WI38 (cell line): ENCODE results near the gene ASCC1.

Experiments
- H3K4me3 ChIP-seq: 2 replicates; pipeline ENCODE4 v1.5.1; 2011; ENCODE audit warnings: low read depth, mild to moderate bottlenecking, control low read depth, low read length
- TF ChIP-seq, protein P1 (sequence below): IDR thresholded peaks from 2 replicates; pipeline ENCODE4 v1.5.1; 2012; ENCODE audit warnings: low read depth, mild to moderate bottlenecking, control low read depth, low read length

The ASCC1 gene

DNA sequence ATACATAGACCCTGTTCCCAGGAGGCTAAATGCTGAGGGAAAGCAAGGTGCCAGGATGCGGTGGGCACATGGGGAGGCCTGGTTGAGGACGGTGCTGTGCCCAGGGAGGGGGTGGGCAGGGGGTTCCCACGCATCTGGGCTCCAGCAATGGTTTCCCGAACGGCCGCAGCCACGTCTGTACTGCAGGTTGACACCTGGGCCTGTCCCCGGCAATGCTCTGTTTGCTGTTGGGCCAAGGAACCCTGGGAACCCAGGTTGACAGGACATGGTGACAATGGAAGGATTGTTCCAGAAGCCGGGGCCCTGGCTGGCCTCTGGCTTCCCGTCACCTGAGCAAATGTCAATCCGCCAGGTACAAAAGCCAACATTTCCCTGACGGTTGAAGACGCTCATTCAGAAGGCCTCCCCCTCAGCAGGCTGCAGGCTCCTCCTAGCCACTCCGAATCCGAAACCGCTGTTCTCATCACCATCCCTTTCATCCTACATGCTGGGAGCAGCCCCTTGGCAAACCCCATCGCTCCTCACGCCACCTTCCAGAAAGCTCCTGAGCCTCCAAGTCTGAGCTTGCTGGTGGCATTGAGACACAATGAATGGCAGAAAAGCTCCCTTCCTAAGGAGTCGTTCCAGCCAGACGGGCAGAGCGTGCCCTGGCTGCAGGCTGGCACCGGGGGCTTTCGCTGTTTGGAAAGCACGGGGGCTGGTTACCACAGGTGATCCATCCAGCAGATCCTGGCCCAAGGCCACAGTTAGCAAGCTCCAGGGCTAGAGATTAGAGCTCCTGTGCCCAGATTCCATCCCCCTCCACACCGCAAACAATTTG is 158.9 kb downstream of the ASCC1 start:
- TF ChIP-seq, protein P1, sequence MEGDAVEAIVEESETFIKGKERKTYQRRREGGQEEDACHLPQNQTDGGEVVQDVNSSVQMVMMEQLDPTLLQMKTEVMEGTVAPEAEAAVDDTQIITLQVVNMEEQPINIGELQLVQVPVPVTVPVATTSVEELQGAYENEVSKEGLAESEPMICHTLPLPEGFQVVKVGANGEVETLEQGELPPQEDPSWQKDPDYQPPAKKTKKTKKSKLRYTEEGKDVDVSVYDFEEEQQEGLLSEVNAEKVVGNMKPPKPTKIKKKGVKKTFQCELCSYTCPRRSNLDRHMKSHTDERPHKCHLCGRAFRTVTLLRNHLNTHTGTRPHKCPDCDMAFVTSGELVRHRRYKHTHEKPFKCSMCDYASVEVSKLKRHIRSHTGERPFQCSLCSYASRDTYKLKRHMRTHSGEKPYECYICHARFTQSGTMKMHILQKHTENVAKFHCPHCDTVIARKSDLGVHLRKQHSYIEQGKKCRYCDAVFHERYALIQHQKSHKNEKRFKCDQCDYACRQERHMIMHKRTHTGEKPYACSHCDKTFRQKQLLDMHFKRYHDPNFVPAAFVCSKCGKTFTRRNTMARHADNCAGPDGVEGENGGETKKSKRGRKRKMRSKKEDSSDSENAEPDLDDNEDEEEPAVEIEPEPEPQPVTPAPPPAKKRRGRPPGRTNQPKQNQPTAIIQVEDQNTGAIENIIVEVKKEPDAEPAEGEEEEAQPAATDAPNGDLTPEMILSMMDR, result no peak
- H3K4me3 ChIP-seq, result no peak overlapping the region

DNA sequence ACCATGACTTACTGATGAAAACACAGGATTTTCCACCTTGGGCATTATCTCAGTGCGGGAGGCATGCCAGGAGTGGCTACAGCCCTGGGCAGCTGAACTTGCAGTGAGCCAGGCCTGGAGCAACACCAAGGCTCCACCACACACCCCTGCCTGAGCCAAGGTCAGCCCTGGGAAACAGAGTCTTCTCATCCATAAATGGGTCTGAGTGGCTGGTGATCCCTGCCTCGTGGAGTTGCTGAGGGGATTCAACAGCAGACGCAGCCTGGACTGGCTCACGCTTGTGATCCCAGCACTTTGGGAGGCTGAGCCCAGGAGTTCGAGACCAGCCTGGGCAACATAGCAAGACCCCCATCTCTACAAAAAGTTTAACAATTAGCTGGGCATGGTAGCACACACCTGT is 160.0 kb downstream of the ASCC1 start:
- TF ChIP-seq, protein P1, result no peak
- H3K4me3 ChIP-seq, result no peak overlapping the region

DNA sequence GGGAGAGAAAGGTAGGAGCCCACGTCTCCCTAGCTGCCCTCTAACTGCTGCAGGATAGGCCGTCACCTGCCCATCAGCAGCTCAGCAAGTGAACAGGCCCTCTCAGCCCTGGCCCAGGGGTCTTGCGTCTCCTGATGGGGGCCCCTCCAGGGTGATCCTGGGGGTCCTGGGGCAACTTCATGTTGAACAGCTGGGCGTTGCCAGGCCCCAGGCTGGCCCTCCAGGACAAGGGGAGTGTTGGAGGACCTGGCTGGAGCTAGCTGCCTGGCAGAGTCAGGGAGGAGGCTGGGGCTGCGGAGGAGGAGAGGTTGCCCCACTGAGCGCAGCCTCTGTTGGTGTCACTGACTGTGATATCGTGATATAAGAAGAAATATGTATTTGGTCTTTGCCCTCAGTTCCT is 162.4 kb downstream of the ASCC1 start:
- H3K4me3 ChIP-seq, result no peak overlapping the region
- TF ChIP-seq, protein P1, result no peak

DNA sequence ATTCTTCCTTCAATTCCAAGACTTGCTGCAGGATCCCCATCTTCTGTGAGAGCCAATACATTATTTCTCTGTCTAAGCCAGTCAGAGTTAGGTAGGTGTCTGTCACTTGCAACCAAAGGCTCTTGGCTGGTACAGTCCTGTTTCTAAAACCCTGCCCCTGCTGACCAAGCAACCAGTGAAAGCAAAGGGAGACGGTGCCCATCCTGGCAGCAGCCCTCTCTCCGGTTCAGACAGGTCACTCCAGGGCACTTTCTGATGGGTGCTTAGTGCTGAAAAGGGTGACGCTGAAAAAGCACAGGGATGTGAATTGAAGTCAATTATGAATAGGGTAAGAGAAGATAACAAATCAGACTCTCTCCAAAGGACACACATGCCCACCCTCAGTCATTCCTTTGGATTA is 165.2 kb downstream of the ASCC1 start:
- TF ChIP-seq, protein P1, result no peak
- no peak overlapping the region for H3K4me3 ChIP-seq

DNA sequence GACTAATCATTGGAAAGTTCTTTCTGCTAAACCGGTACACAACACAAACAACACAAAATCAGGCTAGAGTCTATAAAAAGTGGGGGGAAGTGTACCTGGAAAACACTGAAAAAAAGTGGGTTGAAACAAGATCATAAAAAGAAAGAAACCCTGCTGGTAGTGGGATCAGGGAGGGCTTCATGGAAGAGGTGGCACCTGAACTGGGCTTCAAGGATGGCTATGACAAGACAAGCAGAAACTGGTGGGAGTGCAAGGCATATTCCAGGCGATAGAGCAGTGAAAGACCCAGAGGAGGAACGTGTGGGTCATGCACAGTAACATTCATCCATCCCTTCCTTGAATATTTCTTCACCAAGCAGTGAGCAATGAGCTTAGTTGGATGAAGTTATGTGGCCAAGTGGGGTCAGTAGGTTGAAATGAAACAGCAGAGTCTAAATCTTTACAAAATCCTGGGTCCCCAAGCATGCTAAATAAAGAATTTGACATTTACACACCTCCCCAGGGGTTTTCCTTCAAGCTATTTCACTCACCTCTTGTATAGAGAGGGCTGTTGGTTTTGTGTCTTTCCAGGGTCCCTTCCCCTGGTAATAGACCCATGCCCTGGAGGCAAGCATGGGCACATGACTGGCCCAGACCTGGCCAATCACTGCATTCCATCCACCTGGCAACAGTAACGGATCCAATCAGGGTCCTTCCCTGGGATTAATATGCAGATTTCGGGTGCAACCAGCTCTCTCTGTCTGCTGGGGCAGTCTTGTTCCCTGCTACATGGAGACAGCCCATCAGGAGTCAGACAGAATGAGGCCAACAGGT is 165.9 kb downstream of the ASCC1 start:
- TF ChIP-seq, protein P1, result no peak
- H3K4me3 ChIP-seq, result no peak overlapping the region

DNA sequence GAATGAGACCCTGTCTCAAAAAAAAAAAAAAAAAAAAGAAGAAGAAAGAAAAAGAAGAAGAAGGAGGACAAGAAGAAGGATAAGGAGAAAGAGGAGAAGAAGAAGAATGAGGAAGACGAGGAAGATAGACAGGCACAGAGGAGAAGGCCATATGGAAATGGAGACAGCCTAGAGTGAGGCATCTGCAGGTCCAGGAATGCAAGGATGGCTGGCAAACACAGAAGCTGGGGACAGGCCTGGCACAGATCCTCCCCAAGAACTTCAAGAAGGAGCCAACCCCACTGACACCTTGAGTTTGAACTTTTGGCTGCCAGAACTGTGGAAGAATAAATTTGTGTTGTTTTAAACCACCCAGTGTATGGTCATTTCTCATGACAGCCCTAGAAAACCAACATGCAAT is 166.6 kb downstream of the ASCC1 start:
- H3K4me3 ChIP-seq, result no peak overlapping the region
- TF ChIP-seq, protein P1, result no peak
